Epithelial cell of esophagus (primary cell): ENCODE data around the gene NEK7.

Source experiments
- DNase-seq: peaks from one replicate; pipeline ENCODE4 v3.0.0; 2010; ENCODE audit warnings: low read depth
- H3K4me3 ChIP-seq: 2 replicates; pipeline ENCODE4 v1.5.1; 2011; ENCODE audit warnings: mild to moderate bottlenecking, low read length, control low read depth
- TF ChIP-seq, protein P1 (sequence below): IDR thresholded peaks from 2 replicates; pipeline ENCODE4 v1.5.1; 2011; ENCODE audit warnings: low read depth, mild to moderate bottlenecking, low read length, control low read depth, inconsistent platforms; ENCODE audit not compliant: insufficient read depth; ENCODE audit errors: missing control alignments

NEK7 gene

DNA sequence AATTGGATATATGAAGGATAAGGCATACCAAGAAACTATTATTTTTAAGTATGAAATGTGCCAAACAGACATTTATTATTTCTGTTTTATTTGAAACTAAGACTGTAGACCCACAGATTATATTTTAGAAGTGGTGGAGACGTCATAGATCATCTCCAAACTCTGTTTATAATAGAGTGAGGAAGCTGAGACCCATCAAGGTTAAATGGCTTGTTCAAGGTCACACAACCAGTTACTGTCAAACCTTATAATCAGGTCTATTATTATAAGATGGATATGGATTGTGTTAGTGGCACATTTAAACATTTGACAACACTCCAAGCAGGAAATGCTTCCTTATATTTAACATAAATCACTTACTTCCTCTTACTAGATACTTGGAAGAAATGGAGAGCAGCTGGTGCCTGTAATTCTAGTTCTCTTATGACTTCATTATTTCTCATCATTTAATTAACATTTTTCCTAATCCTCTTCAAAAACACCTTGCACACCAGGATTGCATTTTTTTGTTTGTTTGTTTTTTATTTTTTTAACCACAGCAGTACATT, 117.0 kb downstream of the NEK7 start:
- TF ChIP-seq, protein P1, sequence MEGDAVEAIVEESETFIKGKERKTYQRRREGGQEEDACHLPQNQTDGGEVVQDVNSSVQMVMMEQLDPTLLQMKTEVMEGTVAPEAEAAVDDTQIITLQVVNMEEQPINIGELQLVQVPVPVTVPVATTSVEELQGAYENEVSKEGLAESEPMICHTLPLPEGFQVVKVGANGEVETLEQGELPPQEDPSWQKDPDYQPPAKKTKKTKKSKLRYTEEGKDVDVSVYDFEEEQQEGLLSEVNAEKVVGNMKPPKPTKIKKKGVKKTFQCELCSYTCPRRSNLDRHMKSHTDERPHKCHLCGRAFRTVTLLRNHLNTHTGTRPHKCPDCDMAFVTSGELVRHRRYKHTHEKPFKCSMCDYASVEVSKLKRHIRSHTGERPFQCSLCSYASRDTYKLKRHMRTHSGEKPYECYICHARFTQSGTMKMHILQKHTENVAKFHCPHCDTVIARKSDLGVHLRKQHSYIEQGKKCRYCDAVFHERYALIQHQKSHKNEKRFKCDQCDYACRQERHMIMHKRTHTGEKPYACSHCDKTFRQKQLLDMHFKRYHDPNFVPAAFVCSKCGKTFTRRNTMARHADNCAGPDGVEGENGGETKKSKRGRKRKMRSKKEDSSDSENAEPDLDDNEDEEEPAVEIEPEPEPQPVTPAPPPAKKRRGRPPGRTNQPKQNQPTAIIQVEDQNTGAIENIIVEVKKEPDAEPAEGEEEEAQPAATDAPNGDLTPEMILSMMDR = no peak
- peak; percentile 23 for DNase-seq
- H3K4me3 ChIP-seq = no peak overlapping the region

GRCh38 chr1:198275597-198275996, 118.8 kb downstream of the NEK7 start:
- no peak overlapping the region for H3K4me3 ChIP-seq
- DNase-seq = no peak
- TF ChIP-seq, protein P1 = no peak

DNA sequence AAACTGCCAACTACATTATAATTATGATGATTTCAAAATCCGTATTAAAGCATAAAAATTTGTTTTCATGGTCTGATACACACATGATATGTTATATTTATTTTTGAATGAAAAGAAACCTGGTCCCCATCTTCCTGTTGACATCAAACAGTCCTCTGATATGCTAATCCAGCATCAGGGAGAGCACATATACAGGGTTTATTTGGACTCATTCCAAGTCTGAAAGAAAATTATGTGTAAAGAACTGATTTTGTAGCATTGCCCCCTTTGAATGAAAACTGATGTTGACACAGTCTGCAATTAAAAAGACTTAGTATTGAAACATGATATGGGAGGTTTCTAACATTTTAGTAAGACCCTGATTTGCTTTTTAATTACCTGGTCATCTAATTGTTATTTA, 119.4 kb downstream of the NEK7 start:
- no peak overlapping the region for H3K4me3 ChIP-seq
- DNase-seq = no peak
- TF ChIP-seq, protein P1 = no peak

DNA sequence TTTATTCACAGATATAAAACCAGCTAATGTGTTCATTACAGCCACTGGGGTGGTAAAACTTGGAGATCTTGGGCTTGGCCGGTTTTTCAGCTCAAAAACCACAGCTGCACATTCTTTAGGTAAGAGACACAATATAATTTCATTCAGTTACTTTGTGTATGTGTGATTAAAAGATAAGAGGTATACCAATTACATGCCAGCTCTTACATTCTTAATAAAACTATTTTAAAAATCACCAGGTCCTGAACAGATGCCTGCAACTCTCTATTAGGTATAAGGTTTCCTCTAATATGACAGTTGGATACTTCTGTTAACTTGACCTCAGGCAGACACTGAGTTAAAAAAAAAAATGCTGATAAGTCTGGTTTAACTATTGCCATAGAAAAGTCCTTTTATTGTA, 122.1 kb downstream of the NEK7 start:
- no peak for DNase-seq
- no peak overlapping the region for H3K4me3 ChIP-seq
- TF ChIP-seq, protein P1 = no peak

DNA sequence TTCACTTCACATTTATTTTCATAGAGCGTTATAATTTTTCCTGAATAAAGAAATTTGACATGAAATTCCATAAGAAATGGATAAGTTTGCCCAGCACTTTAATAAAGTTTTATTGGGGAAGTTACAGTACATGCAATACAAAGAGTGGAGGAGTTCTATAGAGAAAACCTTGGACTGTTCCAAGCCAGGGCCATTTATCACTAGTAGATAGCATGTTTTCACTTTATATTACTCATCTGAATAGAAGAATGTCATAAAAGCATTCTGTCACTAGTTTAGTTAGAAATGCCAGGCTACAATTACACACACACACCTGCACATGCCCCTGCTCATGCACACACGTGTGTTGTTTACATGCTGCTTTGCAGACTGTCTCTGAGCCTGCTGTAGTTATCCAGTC, 123.3 kb downstream of the NEK7 start:
- DNase-seq = no peak
- TF ChIP-seq, protein P1 = no peak
- no peak overlapping the region for H3K4me3 ChIP-seq

DNA sequence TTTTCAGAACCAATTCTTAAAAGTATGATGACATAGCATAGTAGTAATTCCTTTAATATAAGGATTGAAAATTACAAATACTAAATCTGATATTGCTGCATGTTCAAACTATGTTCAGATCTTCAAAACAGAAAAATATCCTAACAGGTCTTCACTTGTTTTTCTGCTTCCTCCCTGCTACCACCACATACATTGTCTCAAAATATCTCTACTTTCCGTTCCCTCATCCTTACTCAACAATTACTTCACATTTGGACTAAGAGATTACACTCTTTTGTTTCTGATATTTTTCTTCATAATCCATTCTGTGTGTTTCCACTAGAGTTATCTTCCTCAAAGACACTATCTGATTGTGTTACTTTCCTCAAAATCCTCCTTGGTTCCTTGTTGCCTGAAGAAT, 125.1 kb downstream of the NEK7 start:
- no peak overlapping the region for H3K4me3 ChIP-seq
- DNase-seq = peak; percentile 53
- TF ChIP-seq, protein P1 = no peak

- TF ChIP-seq, protein P1 = no peak
- DNase-seq = no peak
- H3K4me3 ChIP-seq = no peak overlapping the region
Measured at GRCh38 chr1:198283222-198283621, 126.4 kb downstream of the NEK7 start.
